ENCODE results near the gene SPTAN1. TPM values are rescaled to one million over a fixed set of nuclear protein-coding genes. Genes with fewer than 3 reads are reported as not detected.

Gene SPTAN1
- total RNA-seq, 4 donors from 2014 or later: 223 to 390 (median 286) TPM

- ATAC-seq: no peak
- H3K36me3 ChIP-seq: peaks cover 19 to 100% of the 10 kb centered on the region in 2 donors
- WGBS, 2 donors (ENCODE audit: low coverage in 1 of 2): 50 to 63% methylated on average over 2 to 6 of the region's 6 CpGs
- H3K4me1 ChIP-seq: no peaks in the 10 kb centered on the region
- no peak for TF ChIP-seq EP300 (IDR thresholded peaks at IDR 0.05)
- no peak for TF ChIP-seq POLR2AphosphoS5 (IDR thresholded peaks at IDR 0.05)
- TF ChIP-seq, protein P1, sequence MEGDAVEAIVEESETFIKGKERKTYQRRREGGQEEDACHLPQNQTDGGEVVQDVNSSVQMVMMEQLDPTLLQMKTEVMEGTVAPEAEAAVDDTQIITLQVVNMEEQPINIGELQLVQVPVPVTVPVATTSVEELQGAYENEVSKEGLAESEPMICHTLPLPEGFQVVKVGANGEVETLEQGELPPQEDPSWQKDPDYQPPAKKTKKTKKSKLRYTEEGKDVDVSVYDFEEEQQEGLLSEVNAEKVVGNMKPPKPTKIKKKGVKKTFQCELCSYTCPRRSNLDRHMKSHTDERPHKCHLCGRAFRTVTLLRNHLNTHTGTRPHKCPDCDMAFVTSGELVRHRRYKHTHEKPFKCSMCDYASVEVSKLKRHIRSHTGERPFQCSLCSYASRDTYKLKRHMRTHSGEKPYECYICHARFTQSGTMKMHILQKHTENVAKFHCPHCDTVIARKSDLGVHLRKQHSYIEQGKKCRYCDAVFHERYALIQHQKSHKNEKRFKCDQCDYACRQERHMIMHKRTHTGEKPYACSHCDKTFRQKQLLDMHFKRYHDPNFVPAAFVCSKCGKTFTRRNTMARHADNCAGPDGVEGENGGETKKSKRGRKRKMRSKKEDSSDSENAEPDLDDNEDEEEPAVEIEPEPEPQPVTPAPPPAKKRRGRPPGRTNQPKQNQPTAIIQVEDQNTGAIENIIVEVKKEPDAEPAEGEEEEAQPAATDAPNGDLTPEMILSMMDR (IDR thresholded peaks at IDR 0.05): no peak
- no peak for TF ChIP-seq POLR2A (IDR thresholded peaks at IDR 0.05)
- H3K4me3 ChIP-seq: no peak overlapping the region
- H3K9me3 ChIP-seq: no peaks in the 10 kb centered on the region
- H3K27me3 ChIP-seq: no peaks in the 10 kb centered on the region
- no peak overlapping the region for H3K27ac ChIP-seq
These were observed 35.1 kb downstream of the SPTAN1 start for GRCh38 chr9:128587453-128587852.

- no peak for ATAC-seq
- Histone ChIP-seq H3K4me3 (no peak overlapping the region), H3K4me1 (no peaks in the 10 kb centered on the region), H3K36me3 (peaks cover 9 to 100% of the 10 kb centered on the region in 2 donors), H3K27ac (no peak overlapping the region), H3K27me3 (no peaks in the 10 kb centered on the region), H3K9me3 (no peaks in the 10 kb centered on the region)
- WGBS, 2 donors (ENCODE audit: low coverage in 1 of 2): 95 to 100% methylated on average over 1 to 7 of the region's 11 CpGs
- TF ChIP-seq, protein P1 (IDR thresholded peaks at IDR 0.05): no peak
These were observed 36.3 kb downstream of the SPTAN1 start for GRCh38 chr9:128588581-128589233.

- H3K27ac ChIP-seq: no peak overlapping the region
- H3K36me3 ChIP-seq: peaks cover 3 to 100% of the 10 kb centered on the region in 2 donors
- WGBS, 2 donors (ENCODE audit: low coverage in 1 of 2): 60 to 86% methylated on average over 4 to 6 of the region's 6 CpGs
- H3K27me3 ChIP-seq: no peaks in the 10 kb centered on the region
- H3K4me3 ChIP-seq: no peak overlapping the region
- no peak for ATAC-seq
- H3K4me1 ChIP-seq: peaks cover 0 to 2% (median 0%) of the 10 kb centered on the region in 3 donors
- H3K9me3 ChIP-seq: no peaks in the 10 kb centered on the region
- TF ChIP-seq EP300 (IDR thresholded peaks at IDR 0.05) (no peak), POLR2A (IDR thresholded peaks at IDR 0.05) (no peak)
- TF ChIP-seq, protein P1 (IDR thresholded peaks at IDR 0.05): no peak
These were observed 40.7 kb downstream of the SPTAN1 start for GRCh38 chr9:128593039-128593438.

DNA sequence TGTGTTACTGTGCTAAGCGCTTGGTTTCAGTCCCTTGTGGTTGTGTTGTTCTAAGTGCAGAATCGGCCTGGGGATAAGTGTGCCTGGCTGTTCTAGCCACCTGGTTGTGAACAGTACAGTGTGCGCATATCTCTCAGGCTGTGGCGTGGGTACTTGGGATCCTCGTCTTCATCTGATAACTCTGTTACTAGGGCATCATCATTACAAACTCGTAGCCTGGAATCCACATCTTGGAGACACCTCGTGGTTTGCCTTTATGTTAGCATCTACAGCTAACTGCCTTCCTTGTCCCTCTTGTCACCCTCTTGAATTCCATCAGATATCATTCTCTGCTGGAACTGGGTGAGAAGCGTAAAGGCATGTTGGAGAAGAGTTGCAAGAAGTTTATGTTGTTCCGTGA lies 41.5 kb downstream of the SPTAN1 start:
- TF ChIP-seq, protein P1 (IDR thresholded peaks at IDR 0.05): no peak
- TF ChIP-seq POLR2A (IDR thresholded peaks at IDR 0.05) (no peak), EP300 (IDR thresholded peaks at IDR 0.05) (no peak), POLR2AphosphoS5 (IDR thresholded peaks at IDR 0.05) (no peak)
- no peak overlapping the region for H3K27ac ChIP-seq
- peaks cover 3 to 100% of the 10 kb centered on the region in 2 donors for H3K36me3 ChIP-seq
- no peak for ATAC-seq
- no peaks in the 10 kb centered on the region for H3K27me3 ChIP-seq
- no peaks in the 10 kb centered on the region for H3K9me3 ChIP-seq
- 66 to 93% methylated on average over 2 to 8 of the region's 9 CpGs for WGBS, 2 donors (ENCODE audit: low coverage in 1 of 2)
- H3K4me1 ChIP-seq: peaks cover 0 to 11% (median 0%) of the 10 kb centered on the region in 3 donors
- H3K4me3 ChIP-seq: no peak overlapping the region

- no peaks in the 10 kb centered on the region for H3K27me3 ChIP-seq
- TF ChIP-seq, protein P1 (IDR thresholded peaks at IDR 0.05): no peak
- TF ChIP-seq POLR2AphosphoS5 (IDR thresholded peaks at IDR 0.05) (no peak), EP300 (IDR thresholded peaks at IDR 0.05) (no peak), POLR2A (IDR thresholded peaks at IDR 0.05) (no peak)
- H3K4me3 ChIP-seq: no peak overlapping the region
- no peak overlapping the region for H3K27ac ChIP-seq
- no peaks in the 10 kb centered on the region for H3K9me3 ChIP-seq
- H3K36me3 ChIP-seq: peaks cover 3 to 100% of the 10 kb centered on the region in 2 donors
- peaks cover 0 to 23% (median 0%) of the 10 kb centered on the region in 3 donors for H3K4me1 ChIP-seq
- WGBS, 2 donors (ENCODE audit: low coverage in 1 of 2): 86 to 93% methylated on average over 3 to 4 of the region's 4 CpGs
- no peak for ATAC-seq
These were observed 43.1 kb downstream of the SPTAN1 start for GRCh38 chr9:128595471-128595870.

All from gastroesophageal sphincter (tissue), 4 donors.